Thyroid gland (tissue), 4 donors: ENCODE data around the gene SLC6A5.

Source experiments
- CTCF ChIP-seq, 6 experiments: fragments of 200-600 bp in 3 of 6; fragments of 450-650 bp in 3 of 6; sonication (generic) in 3 of 6; IDR thresholded peaks; one replicate each; pipeline ENCODE4 v1.5.1; 2016 to 2019; ENCODE audit warnings: antibody characterized with exemption in 6 of 6, mild to moderate bottlenecking in 2 of 6, inconsistent platforms in 1 of 6, moderate library complexity in 1 of 6
- POLR2A ChIP-seq, 2 donors: fragments of 450-650 bp; IDR thresholded peaks; one replicate each; pipeline ENCODE4 v1.6.1; 2017; ENCODE audit warnings: antibody characterized with exemption in 2 of 2, mild to moderate bottlenecking in 2 of 2, moderate library complexity in 1 of 2

DNA sequence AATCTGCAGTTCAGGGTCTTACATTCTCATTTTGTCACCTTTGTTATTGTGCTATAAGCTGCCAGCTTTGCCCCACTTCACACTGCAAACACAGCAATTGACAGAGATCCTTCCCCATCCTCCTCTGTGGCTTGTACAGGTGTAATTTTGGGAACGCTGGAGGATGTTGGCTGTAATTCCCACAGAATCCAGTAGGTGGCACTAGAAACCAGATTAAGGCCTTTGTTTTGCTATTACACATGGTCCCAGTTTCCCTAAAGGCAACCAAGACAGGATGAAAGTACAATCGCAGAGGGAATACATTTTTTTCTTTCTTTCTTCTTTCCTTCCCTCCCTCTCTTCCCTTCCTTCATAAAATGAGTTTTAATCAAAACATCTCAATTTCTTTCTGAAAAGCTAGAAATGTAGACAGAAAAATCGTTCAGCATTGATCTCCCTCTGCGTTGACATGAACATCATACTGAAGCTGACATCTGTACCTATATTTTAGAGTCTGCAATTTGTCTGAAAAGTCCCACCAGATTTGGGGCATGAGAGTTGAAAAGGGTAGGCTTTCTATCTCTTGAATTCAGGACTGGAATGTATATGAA is 48.7 kb downstream of the SLC6A5 start:
- TF ChIP-seq CTCF (IDR thresholded peaks at IDR 0.05) = peak; percentile 62 to 87 (median 78)
- no peak for TF ChIP-seq POLR2A (IDR thresholded peaks at IDR 0.05)
